ENCODE results near the gene ACOXL.

The ACOXL gene

GRCh38 chr2:111154758-111155157, 422.4 kb downstream of the ACOXL start:
- no peak for DNase-seq

DNA sequence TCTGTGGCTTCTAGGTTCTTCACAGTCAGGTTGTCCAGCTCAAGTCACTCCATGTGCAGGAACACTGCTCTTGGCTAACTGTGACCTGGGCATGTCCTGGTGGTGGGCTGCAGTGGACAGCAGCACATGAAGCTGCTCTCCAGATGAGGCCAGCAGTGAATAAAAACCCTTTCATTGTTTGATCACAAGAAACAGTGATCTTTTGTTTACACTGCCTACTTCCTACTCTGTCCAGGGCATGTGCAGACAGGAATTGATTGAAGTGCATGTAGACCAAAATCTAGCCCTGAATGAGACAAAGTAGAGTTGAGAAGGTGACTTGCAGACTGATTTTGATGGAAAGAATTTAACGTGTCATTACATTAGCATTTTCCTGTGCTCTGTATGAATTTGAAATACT, 423.2 kb downstream of the ACOXL start:
- no peak for DNase-seq

GRCh38 chr2:111156529-111156928, 424.2 kb downstream of the ACOXL start:
- DNase-seq: no peak

- no peak for DNase-seq
Measured at GRCh38 chr2:111157071-111157661, 424.8 kb downstream of the ACOXL start.

- no peak for DNase-seq
Measured at GRCh38 chr2:111157798-111158197, 425.4 kb downstream of the ACOXL start.

GRCh38 chr2:111159641-111160040, 427.3 kb downstream of the ACOXL start:
- DNase-seq: no peak

DNA sequence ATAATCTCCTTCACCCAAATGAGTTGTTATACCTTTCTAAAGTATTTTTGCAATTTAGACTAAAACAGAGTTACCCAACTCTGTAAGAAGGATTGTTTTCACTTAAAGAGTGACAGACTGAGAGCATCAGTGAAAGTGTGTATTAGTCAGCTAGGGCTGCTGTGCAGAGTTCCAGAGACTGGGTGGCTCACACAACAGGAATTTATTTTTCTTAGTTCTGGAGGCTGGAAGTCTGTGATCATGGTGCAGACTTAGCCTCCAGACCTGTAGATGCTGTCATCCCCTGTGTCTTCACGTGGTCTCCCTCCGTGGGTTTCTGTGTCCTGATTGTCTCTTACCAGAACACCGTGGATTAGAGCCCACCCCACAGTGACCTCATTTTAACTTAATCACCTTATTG, 428.4 kb downstream of the ACOXL start:
- no peak for DNase-seq

GRCh38 chr2:111161971-111162370, 429.6 kb downstream of the ACOXL start:
- no peak for DNase-seq

DNA sequence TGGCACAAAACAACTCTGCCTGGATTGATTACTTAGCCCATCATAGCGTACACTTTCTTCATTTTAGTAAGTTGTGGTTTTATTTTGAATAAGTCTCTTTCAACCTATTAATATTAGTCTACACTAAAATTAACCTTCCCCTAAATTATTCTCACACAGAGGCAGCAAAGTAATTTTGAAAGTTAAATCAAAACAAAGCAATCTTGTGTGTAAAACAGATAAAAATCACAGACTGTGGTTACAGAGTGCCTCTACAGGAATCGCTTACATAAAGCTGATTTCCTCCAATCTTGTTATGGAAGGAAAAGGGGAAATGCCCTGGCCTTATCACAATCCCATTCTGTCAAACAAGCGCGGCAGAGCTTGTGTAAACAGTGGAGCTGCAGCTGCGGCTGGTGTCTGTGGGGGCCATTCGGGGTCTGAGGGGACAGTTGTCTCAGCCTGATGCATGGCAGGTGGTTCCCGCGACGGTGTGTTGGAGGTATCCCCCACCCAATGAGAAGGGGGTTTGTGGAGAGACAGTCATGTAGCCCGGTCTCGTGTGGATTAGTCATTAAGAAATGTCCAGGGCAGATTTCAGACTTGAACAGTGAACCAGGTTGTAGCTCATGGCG, 430.5 kb downstream of the ACOXL start:
- DNase-seq: no peak

GRCh38 chr2:111164078-111164477, 431.7 kb downstream of the ACOXL start:
- no peak for DNase-seq

GRCh38 chr2:111165084-111165483, 432.7 kb downstream of the ACOXL start:
- no peak for DNase-seq

GRCh38 chr2:111166115-111166514, 433.7 kb downstream of the ACOXL start:
- DNase-seq: no peak

DNA sequence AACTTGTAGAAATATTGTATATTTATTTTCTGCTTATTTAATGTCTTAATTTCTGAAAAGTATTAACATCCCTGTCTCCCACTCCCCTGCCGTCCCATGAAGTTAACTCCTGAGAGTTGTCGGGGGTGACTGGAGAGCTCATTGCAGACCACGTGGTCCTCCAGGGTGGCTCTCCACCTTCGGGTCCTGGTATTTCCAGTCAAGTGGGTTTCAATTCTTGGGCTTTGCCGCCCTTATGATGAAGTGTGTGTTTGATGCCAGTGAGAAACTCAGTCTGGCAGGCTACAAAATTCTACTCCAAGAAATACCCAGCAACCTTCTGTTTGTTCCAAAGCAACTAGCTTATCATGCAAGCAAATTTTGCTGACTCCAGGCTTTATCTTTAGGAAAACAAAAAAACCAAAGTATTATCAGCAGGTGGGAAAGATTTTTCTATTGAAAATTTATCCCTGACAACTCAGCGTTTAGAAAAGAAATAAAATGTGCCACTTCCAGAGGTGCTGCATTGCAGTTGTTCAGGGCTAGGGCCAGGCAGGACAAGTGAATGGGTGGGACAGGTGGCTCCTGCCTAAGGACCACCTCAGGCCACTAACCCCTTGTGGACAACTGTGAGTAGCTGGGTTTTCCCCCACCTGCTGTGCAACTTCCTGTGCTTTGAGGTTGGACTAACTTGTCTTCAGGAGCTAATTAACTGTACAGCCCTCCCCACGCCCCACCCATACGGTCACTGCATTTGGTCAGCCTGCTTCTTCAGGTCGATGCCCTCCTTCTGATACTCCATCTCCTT, 434.9 kb downstream of the ACOXL start:
- no peak for DNase-seq

DNA sequence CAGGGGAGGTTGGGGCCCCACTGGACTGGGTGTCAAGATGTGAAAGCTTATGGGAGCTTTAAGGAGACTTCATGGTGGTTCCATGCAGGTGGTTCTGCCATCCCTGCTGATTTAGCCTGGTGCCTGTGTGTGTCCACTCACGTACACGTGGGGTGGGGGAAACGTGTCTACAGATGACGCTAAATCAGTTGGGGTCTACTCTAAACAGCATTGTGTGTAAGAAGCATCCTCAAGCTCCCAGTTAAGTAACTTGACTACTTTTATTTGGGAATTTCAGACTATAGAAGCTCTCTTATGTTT, 435.4 kb downstream of the ACOXL start:
- DNase-seq: no peak

Data from activated CD4-positive, CD25-positive, alpha-beta regulatory T cell (primary cell).